ENCODE measurements around the gene APLF. TPM values are rescaled to one million over a fixed set of nuclear protein-coding genes. Genes with fewer than 3 reads are reported as not detected.
A peak's percentile ranks its signal among the peaks of the same experiment; 100 is the strongest.

Gene APLF
- total and polyA plus RNA-seq, 10 of the 15 experiments (the other 5 are each of a cell fraction or from before 2014, with no cell fraction given), result 0.66 to 2.8 (median 1.8) TPM

DNA sequence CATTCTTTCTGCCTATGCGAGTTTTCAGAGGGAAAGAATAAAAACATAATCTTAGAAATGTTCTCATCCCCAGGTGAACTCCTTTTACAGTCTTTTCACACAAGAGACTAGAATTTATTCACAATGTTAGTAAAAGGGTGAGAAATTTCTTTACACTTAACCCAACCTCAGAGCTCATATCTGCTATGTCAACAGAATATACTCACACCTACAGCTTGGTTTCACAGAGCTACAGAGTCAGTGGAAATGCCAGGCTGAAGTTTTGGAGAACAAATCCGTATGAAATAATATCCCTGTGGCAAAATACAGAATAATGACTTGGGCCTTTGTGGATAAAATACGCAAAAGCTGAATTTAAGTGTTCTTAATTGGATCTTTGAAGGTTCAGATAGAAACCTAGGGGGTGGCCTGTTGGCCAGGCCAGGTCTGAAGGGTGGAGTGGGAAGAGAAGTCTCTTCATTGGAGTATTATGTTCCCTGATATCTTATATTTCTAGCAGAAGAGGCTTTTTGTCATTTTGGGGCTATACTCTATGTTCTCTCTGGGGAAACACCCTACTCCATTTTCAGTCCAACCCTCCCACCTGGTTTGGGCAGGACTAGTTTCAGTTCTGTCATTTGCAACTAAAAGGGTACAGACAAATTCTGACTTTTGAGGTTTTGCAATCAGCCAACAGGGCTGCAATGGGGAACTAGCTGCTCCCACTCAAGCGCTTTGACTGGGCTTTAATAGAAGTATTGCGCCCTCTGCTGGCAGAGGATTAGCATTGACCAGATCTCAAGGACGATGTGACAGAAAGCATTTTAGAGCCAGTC, 26.0 kb upstream of the APLF start (continued):
- TF ChIP-seq, protein P1, sequence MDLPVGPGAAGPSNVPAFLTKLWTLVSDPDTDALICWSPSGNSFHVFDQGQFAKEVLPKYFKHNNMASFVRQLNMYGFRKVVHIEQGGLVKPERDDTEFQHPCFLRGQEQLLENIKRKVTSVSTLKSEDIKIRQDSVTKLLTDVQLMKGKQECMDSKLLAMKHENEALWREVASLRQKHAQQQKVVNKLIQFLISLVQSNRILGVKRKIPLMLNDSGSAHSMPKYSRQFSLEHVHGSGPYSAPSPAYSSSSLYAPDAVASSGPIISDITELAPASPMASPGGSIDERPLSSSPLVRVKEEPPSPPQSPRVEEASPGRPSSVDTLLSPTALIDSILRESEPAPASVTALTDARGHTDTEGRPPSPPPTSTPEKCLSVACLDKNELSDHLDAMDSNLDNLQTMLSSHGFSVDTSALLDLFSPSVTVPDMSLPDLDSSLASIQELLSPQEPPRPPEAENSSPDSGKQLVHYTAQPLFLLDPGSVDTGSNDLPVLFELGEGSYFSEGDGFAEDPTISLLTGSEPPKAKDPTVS (IDR thresholded peaks at IDR 0.05; ENCODE audit: low read depth, low read length), result 0 out of 2 replicates have a peak, but pooled peaks have one; percentile 36
- peak; percentile 86; the same call in 1 of the 2 replicates for TF ChIP-seq ZBED1 (IDR thresholded peaks at IDR 0.05; ENCODE audit: borderline replicate concordance)
- TF ChIP-seq, protein P2, sequence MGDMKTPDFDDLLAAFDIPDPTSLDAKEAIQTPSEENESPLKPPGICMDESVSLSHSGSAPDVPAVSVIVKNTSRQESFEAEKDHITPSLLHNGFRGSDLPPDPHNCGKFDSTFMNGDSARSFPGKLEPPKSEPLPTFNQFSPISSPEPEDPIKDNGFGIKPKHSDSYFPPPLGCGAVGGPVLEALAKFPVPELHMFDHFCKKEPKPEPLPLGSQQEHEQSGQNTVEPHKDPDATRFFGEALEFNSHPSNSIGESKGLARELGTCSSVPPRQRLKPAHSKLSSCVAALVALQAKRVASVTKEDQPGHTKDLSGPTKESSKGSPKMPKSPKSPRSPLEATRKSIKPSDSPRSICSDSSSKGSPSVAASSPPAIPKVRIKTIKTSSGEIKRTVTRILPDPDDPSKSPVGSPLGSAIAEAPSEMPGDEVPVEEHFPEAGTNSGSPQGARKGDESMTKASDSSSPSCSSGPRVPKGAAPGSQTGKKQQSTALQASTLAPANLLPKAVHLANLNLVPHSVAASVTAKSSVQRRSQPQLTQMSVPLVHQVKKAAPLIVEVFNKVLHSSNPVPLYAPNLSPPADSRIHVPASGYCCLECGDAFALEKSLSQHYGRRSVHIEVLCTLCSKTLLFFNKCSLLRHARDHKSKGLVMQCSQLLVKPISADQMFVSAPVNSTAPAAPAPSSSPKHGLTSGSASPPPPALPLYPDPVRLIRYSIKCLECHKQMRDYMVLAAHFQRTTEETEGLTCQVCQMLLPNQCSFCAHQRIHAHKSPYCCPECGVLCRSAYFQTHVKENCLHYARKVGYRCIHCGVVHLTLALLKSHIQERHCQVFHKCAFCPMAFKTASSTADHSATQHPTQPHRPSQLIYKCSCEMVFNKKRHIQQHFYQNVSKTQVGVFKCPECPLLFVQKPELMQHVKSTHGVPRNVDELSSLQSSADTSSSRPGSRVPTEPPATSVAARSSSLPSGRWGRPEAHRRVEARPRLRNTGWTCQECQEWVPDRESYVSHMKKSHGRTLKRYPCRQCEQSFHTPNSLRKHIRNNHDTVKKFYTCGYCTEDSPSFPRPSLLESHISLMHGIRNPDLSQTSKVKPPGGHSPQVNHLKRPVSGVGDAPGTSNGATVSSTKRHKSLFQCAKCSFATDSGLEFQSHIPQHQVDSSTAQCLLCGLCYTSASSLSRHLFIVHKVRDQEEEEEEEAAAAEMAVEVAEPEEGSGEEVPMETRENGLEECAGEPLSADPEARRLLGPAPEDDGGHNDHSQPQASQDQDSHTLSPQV (IDR thresholded peaks at IDR 0.05), result peak; percentile 73; the same call in 1 of the 2 replicates
- peak; percentile 88 for TF ChIP-seq CBFB (IDR thresholded peaks at IDR 0.05; ENCODE audit: low read depth)
- TF ChIP-seq, protein P3, sequence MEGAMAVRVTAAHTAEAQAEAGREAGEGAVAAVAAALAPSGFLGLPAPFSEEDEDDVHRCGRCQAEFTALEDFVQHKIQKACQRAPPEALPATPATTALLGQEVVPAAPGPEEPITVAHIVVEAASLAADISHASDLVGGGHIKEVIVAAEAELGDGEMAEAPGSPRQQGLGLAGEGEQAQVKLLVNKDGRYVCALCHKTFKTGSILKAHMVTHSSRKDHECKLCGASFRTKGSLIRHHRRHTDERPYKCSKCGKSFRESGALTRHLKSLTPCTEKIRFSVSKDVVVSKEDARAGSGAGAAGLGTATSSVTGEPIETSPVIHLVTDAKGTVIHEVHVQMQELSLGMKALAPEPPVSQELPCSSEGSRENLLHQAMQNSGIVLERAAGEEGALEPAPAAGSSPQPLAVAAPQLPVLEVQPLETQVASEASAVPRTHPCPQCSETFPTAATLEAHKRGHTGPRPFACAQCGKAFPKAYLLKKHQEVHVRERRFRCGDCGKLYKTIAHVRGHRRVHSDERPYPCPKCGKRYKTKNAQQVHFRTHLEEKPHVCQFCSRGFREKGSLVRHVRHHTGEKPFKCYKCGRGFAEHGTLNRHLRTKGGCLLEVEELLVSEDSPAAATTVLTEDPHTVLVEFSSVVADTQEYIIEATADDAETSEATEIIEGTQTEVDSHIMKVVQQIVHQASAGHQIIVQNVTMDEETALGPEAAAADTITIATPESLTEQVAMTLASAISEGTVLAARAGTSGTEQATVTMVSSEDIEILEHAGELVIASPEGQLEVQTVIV (IDR thresholded peaks at IDR 0.05; ENCODE audit: borderline replicate concordance, partially characterized antibody), result no peak
- peak; percentile 85; the same call in 1 of the 2 replicates for TF ChIP-seq SMARCA5 (IDR thresholded peaks at IDR 0.05)
- TF ChIP-seq, protein P4, sequence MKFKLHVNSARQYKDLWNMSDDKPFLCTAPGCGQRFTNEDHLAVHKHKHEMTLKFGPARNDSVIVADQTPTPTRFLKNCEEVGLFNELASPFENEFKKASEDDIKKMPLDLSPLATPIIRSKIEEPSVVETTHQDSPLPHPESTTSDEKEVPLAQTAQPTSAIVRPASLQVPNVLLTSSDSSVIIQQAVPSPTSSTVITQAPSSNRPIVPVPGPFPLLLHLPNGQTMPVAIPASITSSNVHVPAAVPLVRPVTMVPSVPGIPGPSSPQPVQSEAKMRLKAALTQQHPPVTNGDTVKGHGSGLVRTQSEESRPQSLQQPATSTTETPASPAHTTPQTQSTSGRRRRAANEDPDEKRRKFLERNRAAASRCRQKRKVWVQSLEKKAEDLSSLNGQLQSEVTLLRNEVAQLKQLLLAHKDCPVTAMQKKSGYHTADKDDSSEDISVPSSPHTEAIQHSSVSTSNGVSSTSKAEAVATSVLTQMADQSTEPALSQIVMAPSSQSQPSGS (IDR thresholded peaks at IDR 0.05; ENCODE audit: low read length), result peak; percentile 91
- TF ChIP-seq, protein P5, sequence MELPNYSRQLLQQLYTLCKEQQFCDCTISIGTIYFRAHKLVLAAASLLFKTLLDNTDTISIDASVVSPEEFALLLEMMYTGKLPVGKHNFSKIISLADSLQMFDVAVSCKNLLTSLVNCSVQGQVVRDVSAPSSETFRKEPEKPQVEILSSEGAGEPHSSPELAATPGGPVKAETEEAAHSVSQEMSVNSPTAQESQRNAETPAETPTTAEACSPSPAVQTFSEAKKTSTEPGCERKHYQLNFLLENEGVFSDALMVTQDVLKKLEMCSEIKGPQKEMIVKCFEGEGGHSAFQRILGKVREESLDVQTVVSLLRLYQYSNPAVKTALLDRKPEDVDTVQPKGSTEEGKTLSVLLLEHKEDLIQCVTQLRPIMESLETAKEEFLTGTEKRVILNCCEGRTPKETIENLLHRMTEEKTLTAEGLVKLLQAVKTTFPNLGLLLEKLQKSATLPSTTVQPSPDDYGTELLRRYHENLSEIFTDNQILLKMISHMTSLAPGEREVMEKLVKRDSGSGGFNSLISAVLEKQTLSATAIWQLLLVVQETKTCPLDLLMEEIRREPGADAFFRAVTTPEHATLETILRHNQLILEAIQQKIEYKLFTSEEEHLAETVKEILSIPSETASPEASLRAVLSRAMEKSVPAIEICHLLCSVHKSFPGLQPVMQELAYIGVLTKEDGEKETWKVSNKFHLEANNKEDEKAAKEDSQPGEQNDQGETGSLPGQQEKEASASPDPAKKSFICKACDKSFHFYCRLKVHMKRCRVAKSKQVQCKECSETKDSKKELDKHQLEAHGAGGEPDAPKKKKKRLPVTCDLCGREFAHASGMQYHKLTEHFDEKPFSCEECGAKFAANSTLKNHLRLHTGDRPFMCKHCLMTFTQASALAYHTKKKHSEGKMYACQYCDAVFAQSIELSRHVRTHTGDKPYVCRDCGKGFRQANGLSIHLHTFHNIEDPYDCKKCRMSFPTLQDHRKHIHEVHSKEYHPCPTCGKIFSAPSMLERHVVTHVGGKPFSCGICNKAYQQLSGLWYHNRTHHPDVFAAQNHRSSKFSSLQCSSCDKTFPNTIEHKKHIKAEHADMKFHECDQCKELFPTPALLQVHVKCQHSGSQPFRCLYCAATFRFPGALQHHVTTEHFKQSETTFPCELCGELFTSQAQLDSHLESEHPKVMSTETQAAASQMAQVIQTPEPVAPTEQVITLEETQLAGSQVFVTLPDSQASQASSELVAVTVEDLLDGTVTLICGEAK (IDR thresholded peaks at IDR 0.05; ENCODE audit: borderline replicate concordance), result no peak
- TF ChIP-seq MTA2 (IDR thresholded peaks at IDR 0.05; ENCODE audit: low read depth), result peak; percentile 79
- TF ChIP-seq, protein P6, sequence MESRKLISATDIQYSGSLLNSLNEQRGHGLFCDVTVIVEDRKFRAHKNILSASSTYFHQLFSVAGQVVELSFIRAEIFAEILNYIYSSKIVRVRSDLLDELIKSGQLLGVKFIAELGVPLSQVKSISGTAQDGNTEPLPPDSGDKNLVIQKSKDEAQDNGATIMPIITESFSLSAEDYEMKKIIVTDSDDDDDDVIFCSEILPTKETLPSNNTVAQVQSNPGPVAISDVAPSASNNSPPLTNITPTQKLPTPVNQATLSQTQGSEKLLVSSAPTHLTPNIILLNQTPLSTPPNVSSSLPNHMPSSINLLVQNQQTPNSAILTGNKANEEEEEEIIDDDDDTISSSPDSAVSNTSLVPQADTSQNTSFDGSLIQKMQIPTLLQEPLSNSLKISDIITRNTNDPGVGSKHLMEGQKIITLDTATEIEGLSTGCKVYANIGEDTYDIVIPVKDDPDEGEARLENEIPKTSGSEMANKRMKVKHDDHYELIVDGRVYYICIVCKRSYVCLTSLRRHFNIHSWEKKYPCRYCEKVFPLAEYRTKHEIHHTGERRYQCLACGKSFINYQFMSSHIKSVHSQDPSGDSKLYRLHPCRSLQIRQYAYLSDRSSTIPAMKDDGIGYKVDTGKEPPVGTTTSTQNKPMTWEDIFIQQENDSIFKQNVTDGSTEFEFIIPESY (IDR thresholded peaks at IDR 0.05), result no peak
- peak; percentile 100 for TF ChIP-seq RAD21 (IDR thresholded peaks at IDR 0.05; ENCODE audit: insufficient read depth, low read depth, low read length)

All from GM12878 (cell line).